Measurements from ENCODE around the gene KLHL17. TPM values are rescaled to one million over a fixed set of nuclear protein-coding genes. Genes with fewer than 3 reads are reported as not detected.

KLHL17 gene
- total and polyA plus RNA-seq, 9 of the 15 experiments (the other 6 are each of a cell fraction or from before 2014, with no cell fraction given) = 0.14 to 84.8 (median 13.0) TPM

GRCh38 chr1:941588-942383 lies 18.6 kb upstream of the KLHL17 start (continued):
- TF ChIP-seq E2F5 (CRISPR knock-in tag; IDR thresholded peaks at IDR 0.05) (no peak), SNRNP70 (optimal IDR thresholded peaks at IDR 0.05; ENCODE audit: low read depth, low read length) (no peak), COPS2 (conservative IDR thresholded peaks at IDR 0.05) (no peak), EZH2 (IDR thresholded peaks at IDR 0.05; ENCODE audit: borderline replicate concordance, low read depth, low read length) (no peak), ATF1 (CRISPR knock-in tag; IDR thresholded peaks at IDR 0.05) (no peak; the same call in 1 of the 2 replicates), ATF1 (tag; IDR thresholded peaks at IDR 0.05) (no peak), HMBOX1 (IDR thresholded peaks at IDR 0.05) (no peak), TAF9B (IDR thresholded peaks at IDR 0.05; ENCODE audit: partially characterized antibody) (no peak), HSF4 (CRISPR knock-in tag; IDR thresholded peaks at IDR 0.05; ENCODE audit: borderline replicate concordance) (no peak), NFATC3 (IDR thresholded peaks at IDR 0.05) (no peak), ZNF133 (CRISPR knock-in tag; IDR thresholded peaks at IDR 0.05) (no peak), JUN (IDR thresholded peaks at IDR 0.05; ENCODE audit: borderline replicate concordance, low read depth, low read length) (no peak), JUN (CRISPR knock-in tag; IDR thresholded peaks at IDR 0.05; ENCODE audit: borderline replicate concordance) (no peak), HDGF (IDR thresholded peaks at IDR 0.05) (no peak), ZNF140 (CRISPR knock-in tag; IDR thresholded peaks at IDR 0.05) (no peak), ETV5 (CRISPR knock-in tag; IDR thresholded peaks at IDR 0.05; ENCODE audit: low read depth) (no peak), CBX2 (IDR thresholded peaks at IDR 0.05; ENCODE audit: insufficient read depth, low read length, poor library complexity, severe bottlenecking) (no peak), MITF (IDR thresholded peaks at IDR 0.05) (no peak), ELK1 (CRISPR knock-in tag; IDR thresholded peaks at IDR 0.05) (no peak), ZBTB9 (CRISPR knock-in tag; IDR thresholded peaks at IDR 0.05) (no peak), CBFA2T3 (IDR thresholded peaks at IDR 0.05) (peak; percentile 25; the same call in 1 of the 2 replicates), HNRNPUL1 (IDR thresholded peaks at IDR 0.05; ENCODE audit: low read length) (no peak), ILK (tag; IDR thresholded peaks at IDR 0.05; ENCODE audit: borderline replicate concordance, low read depth) (no peak), PRMT5 (CRISPR knock-in tag; IDR thresholded peaks at IDR 0.05) (no peak), MCM7 (IDR thresholded peaks at IDR 0.05) (no peak), SREBF2 (CRISPR knock-in tag; IDR thresholded peaks at IDR 0.05) (no peak)
